H9 (cell line): Measurements from ENCODE around the gene CEP162. TPM values are rescaled to one million over a fixed set of nuclear protein-coding genes. Genes with fewer than 3 reads are reported as not detected.

ENCODE experiments used
- DNase-seq: peaks from one replicate; pipeline ENCODE4 v3.0.0-alpha.2; 2017
- H2AFZ ChIP-seq: one replicate; pipeline ENCODE4 v1.6.1; 2013; ENCODE audit warnings: mild to moderate bottlenecking, low read length, control low read depth, moderate library complexity
- H2AK5ac ChIP-seq: 2 replicates; pipeline ENCODE4 v1.6.1; 2013; ENCODE audit warnings: low read length, control low read depth, mixed read lengths; ENCODE audit not compliant: insufficient read length
- H2BK120ac ChIP-seq: one replicate; pipeline ENCODE4 v1.6.1; 2013; ENCODE audit warnings: low read depth, mild to moderate bottlenecking, low read length, control low read depth, inconsistent platforms; ENCODE audit not compliant: poor library complexity, severe bottlenecking
- H2BK12ac ChIP-seq: 2 replicates; pipeline ENCODE4 v1.6.1; 2013; ENCODE audit warnings: low read length, control low read depth, mixed read lengths, low read depth; ENCODE audit not compliant: insufficient read length
- H2BK15ac ChIP-seq: 2 replicates; pipeline ENCODE4 v1.6.1; 2013; ENCODE audit warnings: low read depth, low read length, control low read depth
- H2BK20ac ChIP-seq: one replicate; pipeline ENCODE4 v1.6.1; 2013; ENCODE audit warnings: low read depth, mild to moderate bottlenecking, low read length, control low read depth, inconsistent platforms; ENCODE audit not compliant: poor library complexity, severe bottlenecking
- H2BK5ac ChIP-seq: 2 replicates; pipeline ENCODE4 v1.6.1; 2013; ENCODE audit warnings: low read length, control low read depth, mixed read lengths; ENCODE audit not compliant: insufficient read length
- H3K14ac ChIP-seq: 2 replicates; pipeline ENCODE4 v1.6.1; 2013; ENCODE audit warnings: low read length, control low read depth; ENCODE audit not compliant: insufficient read depth
- H3K18ac ChIP-seq: 2 replicates; pipeline ENCODE4 v1.6.1; 2013; ENCODE audit warnings: low read depth, mild to moderate bottlenecking, mixed read lengths, low read length, control low read depth; ENCODE audit not compliant: insufficient read length
- H3K23ac ChIP-seq: 2 replicates; pipeline ENCODE4 v1.6.1; 2013; ENCODE audit warnings: low read length, control low read depth, mixed read lengths, low read depth; ENCODE audit not compliant: insufficient read length
- H3K23me2 ChIP-seq: 2 replicates; pipeline ENCODE4 v1.6.1; 2013; ENCODE audit warnings: low read depth, mild to moderate bottlenecking, mixed read lengths, low read length, control low read depth; ENCODE audit not compliant: insufficient read length, poor library complexity, severe bottlenecking
- H3K27ac ChIP-seq: 2 replicates; pipeline ENCODE4 v1.5.1; 2013; ENCODE audit warnings: low read length, control low read depth, mixed read lengths, low read depth; ENCODE audit not compliant: insufficient read length
- H3K27me3 ChIP-seq: 2 replicates; pipeline ENCODE4 v1.6.1; 2013; ENCODE audit warnings: low read length, control low read depth, inconsistent platforms; ENCODE audit not compliant: insufficient read depth
- H3K4ac ChIP-seq: 2 replicates; pipeline ENCODE4 v1.6.1; 2013; ENCODE audit warnings: low read depth, mild to moderate bottlenecking, control low read depth, inconsistent platforms, low read length, moderate library complexity
- H3K4me1 ChIP-seq: 2 replicates; pipeline ENCODE4 v1.6.1; 2013; ENCODE audit warnings: low read length, control low read depth, inconsistent platforms; ENCODE audit not compliant: insufficient read depth
- H3K4me2 ChIP-seq: 2 replicates; pipeline ENCODE4 v1.6.1; 2013; ENCODE audit warnings: low read length, control low read depth, mixed read lengths; ENCODE audit not compliant: insufficient read length, insufficient read depth
- H3K56ac ChIP-seq: 2 replicates; pipeline ENCODE4 v1.6.1; 2013; ENCODE audit warnings: low read depth, mild to moderate bottlenecking, mixed read lengths, low read length, control low read depth; ENCODE audit not compliant: insufficient read length
- H3K79me1 ChIP-seq: 2 replicates; pipeline ENCODE4 v1.6.1; 2013; ENCODE audit warnings: low read depth, mild to moderate bottlenecking, moderate library complexity, low read length, control low read depth, inconsistent platforms; ENCODE audit not compliant: insufficient read depth, poor library complexity, severe bottlenecking
- H3K79me2 ChIP-seq: 2 replicates; pipeline ENCODE4 v1.6.1; 2013; ENCODE audit warnings: low read length, control low read depth, inconsistent platforms; ENCODE audit not compliant: insufficient read depth
- H3K9ac ChIP-seq: 2 replicates; pipeline ENCODE4 v1.6.1; 2013; ENCODE audit warnings: low read length, control low read depth, mixed read lengths; ENCODE audit not compliant: insufficient read length; ENCODE audit errors: extremely low read depth
- H3K9me3 ChIP-seq: one replicate; pipeline ENCODE4 v1.6.1; 2013; ENCODE audit warnings: low read depth, low read length, inconsistent platforms; ENCODE audit not compliant: control insufficient read depth
- H3T11ph ChIP-seq: one replicate; pipeline ENCODE4 v1.6.1; 2013; ENCODE audit warnings: mild to moderate bottlenecking, low read length, control low read depth, inconsistent platforms
- H4K20me1 ChIP-seq: one replicate; pipeline ENCODE4 v1.6.1; 2013; ENCODE audit not compliant: control insufficient read depth, insufficient read length, insufficient read depth
- H4K5ac ChIP-seq: 2 replicates; pipeline ENCODE4 v1.6.1; 2013; ENCODE audit warnings: low read depth, mild to moderate bottlenecking, mixed read lengths, low read length, control low read depth; ENCODE audit not compliant: insufficient read length
- H4K8ac ChIP-seq: replicated peaks from 2 replicates; pipeline ENCODE4 v1.6.1; 2013; ENCODE audit warnings: low read length, control low read depth, mixed read lengths, low read depth; ENCODE audit not compliant: insufficient read length
- H4K91ac ChIP-seq: 2 replicates; pipeline ENCODE4 v1.6.1; 2013; ENCODE audit warnings: low read depth, mild to moderate bottlenecking, moderate library complexity, mixed read lengths, low read length, control low read depth; ENCODE audit not compliant: insufficient read length
- H3K27ac Mint-ChIP-seq, 3 experiments: 2 replicates in 2 of 3; 3 replicates in 1 of 3; pipeline ENCODE4 v1.8.0; 2020 to 2021; ENCODE audit warnings: mixed read lengths in 3 of 3, mild to moderate bottlenecking in 1 of 3, moderate library complexity in 1 of 3
- H3K27me3 Mint-ChIP-seq: 2 replicates; pipeline ENCODE4 v1.8.0; 2021; ENCODE audit warnings: low read depth, mild to moderate bottlenecking, moderate library complexity, mixed read lengths
- H3K36me3 Mint-ChIP-seq, 3 experiments: 2 replicates in 2 of 3; 3 replicates in 1 of 3; pipeline ENCODE4 v1.8.0; 2020 to 2021; ENCODE audit warnings: low read depth in 3 of 3, mixed read lengths in 3 of 3; ENCODE audit not compliant: insufficient read depth in 1 of 3
- H3K4me1 Mint-ChIP-seq, 2 experiments: 2 replicates each; pipeline ENCODE4 v1.8.0; 2020; ENCODE audit warnings: mixed read lengths in 2 of 2
- H3K4me3 Mint-ChIP-seq, 2 experiments: 2 replicates in 1 of 2; 3 replicates in 1 of 2; pipeline ENCODE4 v1.8.0; 2020 to 2021; ENCODE audit warnings: mild to moderate bottlenecking in 2 of 2, mixed read lengths in 2 of 2, moderate library complexity in 1 of 2
- H3K9me3 Mint-ChIP-seq, 2 experiments: 2 replicates in 1 of 2; 3 replicates in 1 of 2; pipeline ENCODE4 v1.8.0; 2020; ENCODE audit warnings: mild to moderate bottlenecking in 2 of 2, mixed read lengths in 2 of 2, moderate library complexity in 1 of 2
- CTCF ChIP-seq: fragments of 200-600 bp; sonication (generic); conservative IDR thresholded peaks from 3 replicates; pipeline ENCODE4 v1.8.0; 2021; ENCODE audit warnings: antibody characterized with exemption, mild to moderate bottlenecking
- WGBS: extraction: QIAGEN DNeasy Blood & Tissue Kit; methylation state at CpG from one replicate; pipeline ENCODE4 v1.1.7; 2013; ENCODE audit warnings: missing lambda C conversion rate, low lambda C conversion rate, mixed read lengths; ENCODE audit not compliant: insufficient read length; ENCODE audit errors: extremely low coverage; 5-methylcytosine and 5-hydroxymethylcytosine counted together
- total RNA-seq: library from RNA; stranded (reverse); gene quantifications from 2 replicates; pipeline ENCODE4 v1.2.1, GENCODE V29; 2021

CEP162 gene
- total RNA-seq, 1 experiment from 2014 or later: 11.5 TPM

- no peaks in the 10 kb centered on the region for H3K79me1 ChIP-seq
- H2BK20ac ChIP-seq: no peak overlapping the region
- no peak overlapping the region for H4K8ac ChIP-seq
- H3K9me3 ChIP-seq: no peaks in the 10 kb centered on the region
- no peak overlapping the region for H2BK5ac ChIP-seq
- H3K4me2 ChIP-seq: no peak overlapping the region
- no peak overlapping the region for H3K23ac ChIP-seq
- no CpG with 5 or more reads among the region's 1 CpG for WGBS
- no peak overlapping the region for H2BK120ac ChIP-seq
- H3K23me2 ChIP-seq: no peaks in the 10 kb centered on the region
- Mint-ChIP-seq H3K9me3 (peaks cover 3% of the 10 kb centered on the region in 2 experiments; a peak in 2 of 5 replicates), H3K36me3 (peaks cover 5 to 25% (median 14%) of the 10 kb centered on the region in 3 experiments; a peak in 5 of 7 replicates), H3K4me3 (no peak overlapping the region), H3K4me1 (no peaks in the 10 kb centered on the region), H3K27ac (no peak overlapping the region), H3K27me3 (no peaks in the 10 kb centered on the region)
- H3T11ph ChIP-seq: no peak overlapping the region
- H2BK15ac ChIP-seq: no peak overlapping the region
- TF ChIP-seq CTCF: no peak
- no peaks in the 10 kb centered on the region for H3K4me1 ChIP-seq
- H3K27me3 ChIP-seq: no peaks in the 10 kb centered on the region
- no peak overlapping the region for H4K91ac ChIP-seq
- H2AFZ ChIP-seq: no peak overlapping the region
- no peaks in the 10 kb centered on the region for H4K20me1 ChIP-seq
- H3K9ac ChIP-seq: no peak overlapping the region
- no peak overlapping the region for H3K18ac ChIP-seq
- H3K27ac ChIP-seq: no peak overlapping the region
- no peaks in the 10 kb centered on the region for H3K79me2 ChIP-seq
- no peak for DNase-seq
- no peak overlapping the region for H3K56ac ChIP-seq
- H3K14ac ChIP-seq: no peak overlapping the region
- H2BK12ac ChIP-seq: no peak overlapping the region
- no peak overlapping the region for H2AK5ac ChIP-seq
- H4K5ac ChIP-seq: no peak overlapping the region
- no peak overlapping the region for H3K4ac ChIP-seq
These were observed 44.0 kb downstream of the CEP162 start for GRCh38 chr6:84183430-84183829.
